ENCODE data around the gene BSN.

BSN gene

DNA sequence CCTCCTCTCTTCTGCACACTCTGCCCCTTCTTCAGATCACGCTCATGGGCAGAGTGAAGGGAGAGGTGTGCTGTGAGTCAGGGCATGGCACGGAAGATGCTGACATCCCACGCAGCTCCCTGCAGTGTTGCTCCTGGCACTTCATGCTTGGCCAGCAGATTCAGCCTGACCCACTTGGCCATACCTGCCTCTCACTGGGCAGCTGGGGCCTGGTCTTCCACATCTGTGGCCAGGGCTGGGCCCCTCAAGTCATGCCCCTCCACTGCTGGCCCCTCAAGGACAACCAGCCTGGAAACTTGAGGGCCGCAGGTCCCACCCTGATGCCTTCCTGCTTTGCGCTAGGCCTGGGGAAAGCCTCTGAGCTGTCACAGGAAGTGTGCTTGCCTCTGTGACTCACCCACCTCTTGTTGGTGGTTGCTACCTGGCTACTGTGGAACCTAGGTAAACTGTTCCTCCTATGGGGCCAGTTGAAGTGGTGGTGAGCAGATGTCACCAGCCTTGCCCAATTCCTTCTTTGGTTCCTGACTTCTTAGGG, 48.7 kb downstream of the BSN start:
- DNase-seq (ENCODE audit: insufficient read length, low spot score): no peak
- TF ChIP-seq, protein P1, sequence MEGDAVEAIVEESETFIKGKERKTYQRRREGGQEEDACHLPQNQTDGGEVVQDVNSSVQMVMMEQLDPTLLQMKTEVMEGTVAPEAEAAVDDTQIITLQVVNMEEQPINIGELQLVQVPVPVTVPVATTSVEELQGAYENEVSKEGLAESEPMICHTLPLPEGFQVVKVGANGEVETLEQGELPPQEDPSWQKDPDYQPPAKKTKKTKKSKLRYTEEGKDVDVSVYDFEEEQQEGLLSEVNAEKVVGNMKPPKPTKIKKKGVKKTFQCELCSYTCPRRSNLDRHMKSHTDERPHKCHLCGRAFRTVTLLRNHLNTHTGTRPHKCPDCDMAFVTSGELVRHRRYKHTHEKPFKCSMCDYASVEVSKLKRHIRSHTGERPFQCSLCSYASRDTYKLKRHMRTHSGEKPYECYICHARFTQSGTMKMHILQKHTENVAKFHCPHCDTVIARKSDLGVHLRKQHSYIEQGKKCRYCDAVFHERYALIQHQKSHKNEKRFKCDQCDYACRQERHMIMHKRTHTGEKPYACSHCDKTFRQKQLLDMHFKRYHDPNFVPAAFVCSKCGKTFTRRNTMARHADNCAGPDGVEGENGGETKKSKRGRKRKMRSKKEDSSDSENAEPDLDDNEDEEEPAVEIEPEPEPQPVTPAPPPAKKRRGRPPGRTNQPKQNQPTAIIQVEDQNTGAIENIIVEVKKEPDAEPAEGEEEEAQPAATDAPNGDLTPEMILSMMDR (IDR thresholded peaks at IDR 0.05; ENCODE audit: insufficient read depth, missing control alignments): no peak
- FAIRE-seq: no peak

DNA sequence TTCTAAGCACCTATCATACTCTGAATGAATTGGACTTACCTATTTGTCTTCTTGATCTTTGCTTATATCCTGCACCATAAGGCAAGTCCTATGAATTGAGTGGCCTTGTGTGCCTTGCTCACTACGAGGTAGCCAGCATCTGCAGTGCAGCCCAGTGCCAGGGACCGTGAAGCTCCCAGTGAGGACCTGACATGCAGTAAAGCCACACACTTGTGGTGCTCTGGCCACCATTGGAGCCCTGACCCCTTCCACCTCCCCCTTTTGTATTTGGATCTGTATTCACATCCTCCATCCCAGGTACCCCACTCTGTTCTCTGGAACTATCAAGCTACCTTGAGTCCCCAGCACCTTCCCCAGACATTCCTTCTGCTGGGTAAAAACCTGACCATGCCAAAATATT, 52.1 kb downstream of the BSN start:
- no peak for FAIRE-seq
- DNase-seq (ENCODE audit: insufficient read length, low spot score): no peak
- TF ChIP-seq, protein P1 (IDR thresholded peaks at IDR 0.05; ENCODE audit: insufficient read depth, missing control alignments): no peak

DNA sequence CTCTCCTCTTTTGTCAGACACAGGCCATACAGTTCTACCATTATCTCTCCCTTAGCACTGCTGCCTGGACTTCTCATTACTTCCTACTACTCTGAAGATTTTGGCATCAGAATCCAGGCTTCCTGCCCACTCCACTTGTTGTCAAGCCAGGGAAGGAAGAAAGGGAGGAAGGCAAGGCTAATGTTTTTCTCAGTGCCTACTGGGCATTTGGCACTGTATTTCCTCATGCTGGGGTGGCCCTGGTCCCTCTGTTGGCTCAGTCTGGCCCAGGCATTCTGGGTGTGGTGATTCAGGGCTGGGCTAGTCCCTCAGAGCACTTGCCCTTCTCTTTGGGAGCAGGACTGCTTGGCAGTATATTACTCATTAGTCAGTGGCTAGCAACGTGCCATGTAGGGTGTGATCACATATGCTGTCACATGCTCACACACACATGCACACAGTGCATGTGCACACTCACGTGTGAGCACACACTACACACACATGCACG, 52.9 kb downstream of the BSN start:
- no peak for FAIRE-seq
- DNase-seq (ENCODE audit: insufficient read length, low spot score): no peak
- TF ChIP-seq, protein P1 (IDR thresholded peaks at IDR 0.05; ENCODE audit: insufficient read depth, missing control alignments): no peak

DNA sequence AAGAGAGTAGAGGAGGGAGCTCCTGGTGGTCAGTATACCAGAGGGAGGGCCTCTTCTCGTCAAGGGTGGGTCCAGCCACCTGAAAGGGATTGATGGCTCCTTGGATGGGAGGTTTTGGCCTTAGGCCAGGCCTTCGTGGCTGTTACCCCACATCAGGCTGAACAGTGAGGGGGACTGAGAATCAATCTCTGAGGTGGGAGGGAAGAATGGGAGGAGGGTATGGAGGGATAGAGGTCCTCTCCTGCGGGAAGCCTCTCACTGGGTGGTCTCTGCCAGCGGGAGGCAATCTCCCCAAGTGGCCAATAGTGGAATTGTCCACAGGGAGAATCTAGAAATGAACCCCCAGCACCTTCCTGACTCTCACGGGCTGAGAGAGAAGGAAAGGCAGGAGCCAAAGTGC, 53.5 kb downstream of the BSN start:
- TF ChIP-seq, protein P1 (IDR thresholded peaks at IDR 0.05; ENCODE audit: insufficient read depth, missing control alignments): no peak
- no peak for FAIRE-seq

DNA sequence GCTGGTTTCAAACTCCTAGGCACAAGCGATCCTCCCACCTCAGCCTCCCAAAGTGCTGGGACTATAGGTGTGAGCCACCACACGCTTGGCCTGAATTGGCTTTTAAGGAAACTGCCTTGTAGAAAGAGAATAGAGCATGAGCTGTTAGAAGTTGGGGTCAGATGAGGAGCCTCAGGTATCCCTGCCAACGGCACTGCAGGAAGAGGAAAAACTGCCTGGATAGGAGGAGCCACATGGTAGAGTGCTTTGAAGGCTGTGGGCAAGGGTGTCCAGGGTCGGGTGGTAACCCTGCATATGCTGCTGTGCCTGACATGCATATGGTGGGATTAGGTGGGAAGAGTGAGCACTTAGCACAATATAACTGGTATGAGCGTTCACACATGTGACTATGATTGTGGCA, 55.0 kb downstream of the BSN start:
- DNase-seq (ENCODE audit: insufficient read length, low spot score) (no peak), FAIRE-seq (no peak)
- TF ChIP-seq, protein P1 (IDR thresholded peaks at IDR 0.05; ENCODE audit: insufficient read depth, missing control alignments): no peak

More for the DNA sequence above, 53.5 kb downstream of the BSN start:
- DNase-seq (ENCODE audit: insufficient read length, low spot score): no peak

DNA sequence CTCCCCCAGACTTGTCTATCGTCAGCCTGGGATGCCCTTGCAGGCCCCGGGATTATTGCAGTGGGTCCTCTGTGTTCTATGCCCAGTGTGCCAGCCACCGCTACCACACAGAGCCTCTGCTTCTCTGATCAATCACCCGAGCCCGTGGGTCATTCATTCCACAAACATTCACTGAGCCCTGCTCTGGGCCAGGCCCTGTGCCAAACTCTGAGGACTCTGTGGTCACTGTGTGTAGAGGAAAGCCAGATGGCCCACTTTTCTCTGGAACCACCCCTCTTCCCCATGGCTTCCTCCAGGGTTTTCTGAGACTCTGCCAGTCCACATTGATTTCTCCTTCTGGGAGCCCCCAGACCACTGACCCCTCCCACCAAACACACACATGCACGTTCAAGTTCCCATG, 55.5 kb downstream of the BSN start:
- DNase-seq (ENCODE audit: insufficient read length, low spot score): no peak
- no peak for FAIRE-seq
- TF ChIP-seq, protein P1 (IDR thresholded peaks at IDR 0.05; ENCODE audit: insufficient read depth, missing control alignments): no peak

DNA sequence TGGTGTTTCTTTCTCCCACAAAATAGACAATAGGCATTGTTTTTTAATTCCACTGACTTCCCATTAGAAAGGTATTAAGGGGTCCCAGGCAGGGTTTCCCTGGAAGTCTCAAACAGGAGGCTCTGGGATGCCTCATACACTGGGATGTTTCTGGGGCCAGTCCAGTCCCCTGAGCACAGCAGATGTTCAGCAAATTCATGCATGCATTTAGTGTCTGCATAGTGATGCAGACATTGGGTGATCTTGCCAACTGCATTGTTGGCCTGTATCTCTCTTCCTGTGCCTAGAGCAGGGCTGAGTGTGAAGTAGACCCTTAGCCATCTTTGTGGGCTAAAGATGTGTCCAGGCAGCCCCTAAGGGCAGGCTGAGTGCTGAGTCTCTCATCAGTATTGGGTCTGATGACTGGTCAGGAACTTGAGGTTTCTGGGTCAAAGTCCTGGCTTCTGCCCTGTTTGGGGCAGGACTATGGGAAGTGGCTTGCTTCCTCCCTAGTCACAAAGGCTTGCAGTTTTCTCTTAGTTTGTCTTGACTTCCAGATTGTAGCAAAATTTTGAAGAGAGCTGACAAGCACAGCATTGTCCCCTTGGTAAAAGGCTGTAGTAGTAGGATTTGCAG, 56.5 kb downstream of the BSN start:
- FAIRE-seq (no peak), DNase-seq (ENCODE audit: insufficient read length, low spot score) (no peak)
- TF ChIP-seq, protein P1 (IDR thresholded peaks at IDR 0.05; ENCODE audit: insufficient read depth, missing control alignments): no peak

Data from D721Med (cell line).